PC-9 (cell line): ENCODE results near the gene TRPM6.

Source experiments
- EZH2 ChIP-seq: fragments of 200-600 bp; sonication (generic); IDR thresholded peaks from 2 replicates; pipeline ENCODE4 v1.8.0; 2017; ENCODE audit warnings: antibody characterized with exemption, low read depth
- TF ChIP-seq, protein P1 (sequence below): fragments of 200-600 bp; sonication (generic); conservative IDR thresholded peaks from 2 replicates; pipeline ENCODE4 v1.6.1; 2017; ENCODE audit warnings: mixed run types, antibody characterized with exemption, mild to moderate bottlenecking, moderate library complexity

- no peak for TF ChIP-seq EZH2
- TF ChIP-seq, protein P1, sequence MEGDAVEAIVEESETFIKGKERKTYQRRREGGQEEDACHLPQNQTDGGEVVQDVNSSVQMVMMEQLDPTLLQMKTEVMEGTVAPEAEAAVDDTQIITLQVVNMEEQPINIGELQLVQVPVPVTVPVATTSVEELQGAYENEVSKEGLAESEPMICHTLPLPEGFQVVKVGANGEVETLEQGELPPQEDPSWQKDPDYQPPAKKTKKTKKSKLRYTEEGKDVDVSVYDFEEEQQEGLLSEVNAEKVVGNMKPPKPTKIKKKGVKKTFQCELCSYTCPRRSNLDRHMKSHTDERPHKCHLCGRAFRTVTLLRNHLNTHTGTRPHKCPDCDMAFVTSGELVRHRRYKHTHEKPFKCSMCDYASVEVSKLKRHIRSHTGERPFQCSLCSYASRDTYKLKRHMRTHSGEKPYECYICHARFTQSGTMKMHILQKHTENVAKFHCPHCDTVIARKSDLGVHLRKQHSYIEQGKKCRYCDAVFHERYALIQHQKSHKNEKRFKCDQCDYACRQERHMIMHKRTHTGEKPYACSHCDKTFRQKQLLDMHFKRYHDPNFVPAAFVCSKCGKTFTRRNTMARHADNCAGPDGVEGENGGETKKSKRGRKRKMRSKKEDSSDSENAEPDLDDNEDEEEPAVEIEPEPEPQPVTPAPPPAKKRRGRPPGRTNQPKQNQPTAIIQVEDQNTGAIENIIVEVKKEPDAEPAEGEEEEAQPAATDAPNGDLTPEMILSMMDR = no peak
Measured at GRCh38 chr9:74901001-74901400, 13.3 kb upstream of the TRPM6 start.
